Measurements from ENCODE around the gene TRPM3. TPM values are rescaled to one million over a fixed set of nuclear protein-coding genes. Genes with fewer than 3 reads are reported as not detected.
"Not testable (repeated sequence)": the region's sequence is repeated elsewhere in the genome, so short reads cannot be mapped to it uniquely, and the experiment has no call there.

TRPM3 gene
- polyA plus RNA-seq, 6 donors from 2014 or later = not detected

- ATAC-seq (ENCODE audit: low read depth in 2 of 2) (no peak), DNase-seq (no peak)
- no peak overlapping the region for H3K27ac Mint-ChIP-seq
- no peaks in the 10 kb centered on the region for H3K36me3 Mint-ChIP-seq
- H3K9me3 Mint-ChIP-seq = peaks cover 5 to 15% (median 6%) of the 10 kb centered on the region in 7 donors
- H3K4me3 Mint-ChIP-seq = no peak overlapping the region
- no peaks in the 10 kb centered on the region for H3K4me1 Mint-ChIP-seq
- peaks cover 7 to 9% (median 8%) of the 10 kb centered on the region in 3 donors for H3K27me3 Mint-ChIP-seq
These were observed 368.1 kb downstream of the TRPM3 start for GRCh38 chr9:70753311-70753710.

DNA sequence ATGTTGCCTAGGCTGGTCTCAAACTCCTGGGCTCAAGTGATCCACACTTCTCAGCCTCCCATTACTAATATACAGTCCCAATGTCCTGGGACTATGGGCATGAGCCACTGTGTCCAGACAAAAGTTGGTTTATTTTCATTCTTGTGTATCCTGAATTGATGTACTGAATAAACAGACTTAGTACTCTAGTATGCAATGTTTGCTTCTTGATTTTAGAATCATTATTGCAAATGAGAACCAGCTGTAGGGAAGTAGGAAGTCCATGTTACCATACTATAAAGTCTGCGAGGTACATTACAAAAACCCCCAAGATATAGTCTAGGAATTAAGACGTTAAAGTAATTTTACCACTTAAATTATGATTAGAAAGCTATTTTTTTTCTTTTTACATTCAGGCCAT is 372.4 kb downstream of the TRPM3 start:
- H3K4me1 Mint-ChIP-seq = no peaks in the 10 kb centered on the region
- H3K4me3 Mint-ChIP-seq = no peak overlapping the region
- ATAC-seq (ENCODE audit: low read depth in 2 of 2) (no peak), DNase-seq (no peak)
- peaks cover 0 to 10% (median 4%) of the 10 kb centered on the region in 7 donors for H3K9me3 Mint-ChIP-seq
- H3K27me3 Mint-ChIP-seq = peaks cover 0 to 9% (median 8%) of the 10 kb centered on the region in 3 donors
- H3K27ac Mint-ChIP-seq = no peak overlapping the region
- no peaks in the 10 kb centered on the region for H3K36me3 Mint-ChIP-seq

DNA sequence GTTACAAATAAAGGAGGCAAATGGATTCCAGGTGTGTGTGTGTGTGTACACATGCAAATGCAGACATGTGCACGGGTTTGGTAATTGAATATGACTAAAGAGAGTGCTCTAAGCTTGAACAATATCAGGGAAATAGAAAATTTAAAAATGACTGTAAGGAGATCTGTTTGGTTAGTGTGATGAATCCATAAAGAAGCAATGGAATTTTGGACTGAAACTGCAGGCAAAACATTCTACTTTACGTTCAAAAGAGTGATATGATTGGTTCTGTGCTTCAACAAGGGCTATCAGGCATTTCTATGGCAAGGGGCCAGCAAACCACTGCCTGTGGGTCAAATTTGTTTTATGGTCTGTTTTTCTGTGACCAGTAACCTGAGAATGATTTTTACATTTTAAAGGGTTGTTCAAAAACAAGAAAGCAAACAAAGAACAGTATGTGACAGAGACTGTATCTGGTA is 374.1 kb downstream of the TRPM3 start:
- ATAC-seq (ENCODE audit: low read depth in 2 of 2) (no peak), DNase-seq (no peak)
- Mint-ChIP-seq H3K27me3 (peaks cover 0 to 9% (median 8%) of the 10 kb centered on the region in 3 donors), H3K4me1 (no peaks in the 10 kb centered on the region), H3K9me3 (peaks cover 0 to 10% (median 2%) of the 10 kb centered on the region in 7 donors), H3K27ac (no peak overlapping the region), H3K4me3 (no peak overlapping the region), H3K36me3 (no peaks in the 10 kb centered on the region)

- Mint-ChIP-seq H3K4me3 (no peak overlapping the region), H3K27me3 (peaks cover 0 to 9% (median 8%) of the 10 kb centered on the region in 3 donors), H3K9me3 (peaks cover 0 to 10% (median 2%) of the 10 kb centered on the region in 7 donors), H3K27ac (no peak overlapping the region), H3K4me1 (no peaks in the 10 kb centered on the region), H3K36me3 (no peaks in the 10 kb centered on the region)
- DNase-seq (no peak), ATAC-seq (ENCODE audit: low read depth in 2 of 2) (no peak)
These were observed 374.7 kb downstream of the TRPM3 start for GRCh38 chr9:70746760-70747159.

DNA sequence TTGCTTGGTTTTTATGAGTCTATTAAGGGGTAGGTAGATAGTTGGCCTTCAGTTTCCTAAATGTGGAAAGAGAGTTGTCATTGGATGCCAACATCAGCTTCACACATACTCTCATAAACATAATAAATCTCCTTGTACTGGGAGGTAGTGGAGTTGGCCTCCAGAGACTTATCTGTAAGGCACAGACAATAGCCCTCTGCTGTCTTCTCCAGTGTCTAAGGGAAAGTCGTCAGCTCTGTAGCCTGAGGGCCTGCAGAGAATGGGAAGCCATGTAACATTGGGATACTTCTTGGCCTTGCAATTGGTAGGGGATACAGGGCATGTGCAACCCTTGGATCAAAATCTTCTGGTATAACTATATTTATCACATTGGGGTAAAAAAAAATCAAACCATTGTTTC is 375.1 kb downstream of the TRPM3 start:
- no peak for DNase-seq
- Mint-ChIP-seq H3K27me3 (peaks cover 0 to 9% (median 5%) of the 10 kb centered on the region in 3 donors), H3K4me3 (no peak overlapping the region), H3K4me1 (no peaks in the 10 kb centered on the region), H3K9me3 (peaks cover 0 to 6% (median 2%) of the 10 kb centered on the region in 7 donors), H3K27ac (no peak overlapping the region), H3K36me3 (no peaks in the 10 kb centered on the region)
- no peak for ATAC-seq (ENCODE audit: low read depth in 2 of 2)

DNA sequence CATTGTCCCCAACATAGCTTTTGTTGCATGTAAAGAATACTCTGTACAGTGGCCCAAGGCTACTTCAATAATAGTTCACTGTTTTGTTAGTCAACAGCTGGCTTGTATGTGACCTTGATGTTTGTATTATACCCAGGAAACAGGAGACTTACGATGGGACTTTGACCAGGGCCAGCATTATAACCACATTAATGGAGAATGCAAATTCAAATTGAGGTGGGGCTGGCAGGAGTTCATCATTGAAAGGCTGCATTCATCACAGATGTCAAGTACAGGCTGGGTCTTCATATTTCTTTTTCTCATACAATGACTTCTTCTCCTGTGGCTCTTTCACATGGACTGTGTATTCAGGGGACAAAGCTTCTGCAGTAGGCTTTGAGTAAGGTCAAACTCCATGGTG is 396.6 kb downstream of the TRPM3 start:
- not testable (repeated sequence) for H3K27me3 Mint-ChIP-seq; DNase-seq; ATAC-seq (ENCODE audit: low read depth in 2 of 2); H3K9me3 Mint-ChIP-seq; H3K4me1 Mint-ChIP-seq; H3K36me3 Mint-ChIP-seq; H3K27ac Mint-ChIP-seq; H3K4me3 Mint-ChIP-seq

GRCh38 chr9:70724025-70724424 is 397.4 kb downstream of the TRPM3 start:
- not testable (repeated sequence) for H3K4me3 Mint-ChIP-seq; H3K36me3 Mint-ChIP-seq; H3K27ac Mint-ChIP-seq; H3K4me1 Mint-ChIP-seq; ATAC-seq (ENCODE audit: low read depth in 2 of 2); H3K9me3 Mint-ChIP-seq; H3K27me3 Mint-ChIP-seq; DNase-seq

GRCh38 chr9:70706797-70707196 is 414.6 kb downstream of the TRPM3 start:
- H3K4me1 Mint-ChIP-seq; ATAC-seq (ENCODE audit: low read depth in 2 of 2); H3K36me3 Mint-ChIP-seq; H3K4me3 Mint-ChIP-seq; DNase-seq; H3K27ac Mint-ChIP-seq; H3K27me3 Mint-ChIP-seq; H3K9me3 Mint-ChIP-seq: not testable (repeated sequence)

DNA sequence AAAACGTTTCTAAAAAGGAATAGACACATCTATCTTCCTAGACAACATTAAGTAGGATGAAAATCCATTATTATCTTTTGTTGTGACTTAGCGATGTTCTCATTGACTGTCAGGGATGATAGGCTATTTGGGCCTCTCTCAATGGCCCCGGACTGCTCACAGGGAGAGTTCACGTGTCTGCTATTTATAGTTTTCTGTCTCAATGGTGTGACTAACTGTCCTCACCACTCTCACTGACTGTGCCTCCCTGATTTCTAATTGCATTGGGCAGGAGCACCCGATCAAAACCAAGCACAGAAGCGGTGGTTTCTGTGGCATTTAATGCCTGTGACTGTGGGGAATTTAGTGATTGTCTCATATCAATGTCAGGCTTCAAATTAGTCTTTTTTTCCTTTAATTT is 420.3 kb downstream of the TRPM3 start:
- DNase-seq = no peak
- Mint-ChIP-seq H3K36me3 (no peaks in the 10 kb centered on the region), H3K4me1 (no peaks in the 10 kb centered on the region), H3K9me3 (no peaks in the 10 kb centered on the region), H3K27me3 (peaks cover 0 to 6% (median 0%) of the 10 kb centered on the region in 3 donors), H3K27ac (no peak overlapping the region), H3K4me3 (no peak overlapping the region)
- no peak for ATAC-seq (ENCODE audit: low read depth in 2 of 2)

DNA sequence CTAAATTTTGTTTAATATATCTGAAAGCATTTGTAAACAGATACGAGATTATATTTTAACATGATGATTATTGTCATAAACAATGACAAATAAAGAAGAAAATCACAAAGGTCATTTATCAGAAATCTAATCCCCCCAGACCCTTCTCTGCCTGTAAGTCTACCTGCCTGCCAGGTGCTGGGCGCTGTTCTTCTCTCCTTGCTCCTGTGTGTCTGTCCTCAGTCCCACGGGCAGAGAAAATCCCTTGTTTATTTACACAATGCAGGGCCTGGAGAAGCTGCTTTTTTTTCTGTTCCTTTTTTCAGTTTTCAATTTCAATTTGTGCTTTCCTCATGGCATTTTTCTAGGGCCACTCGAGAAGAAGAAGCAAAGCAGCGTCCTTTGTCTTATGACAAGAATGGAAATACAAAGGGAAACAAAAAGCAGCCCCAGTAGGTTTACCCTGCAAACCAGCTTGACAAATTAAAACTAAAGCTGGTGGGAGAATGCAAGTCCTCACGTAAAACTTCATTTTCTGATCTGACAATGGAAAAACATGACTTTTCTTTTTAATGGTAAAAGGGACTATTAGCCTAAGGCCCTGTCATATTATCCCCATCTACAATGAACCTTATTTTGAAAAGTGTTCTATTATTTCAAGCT is 424.6 kb downstream of the TRPM3 start:
- H3K4me1 Mint-ChIP-seq = no peaks in the 10 kb centered on the region
- no peak overlapping the region for H3K27ac Mint-ChIP-seq
- H3K27me3 Mint-ChIP-seq = peaks cover 0 to 6% (median 3%) of the 10 kb centered on the region in 3 donors
- H3K4me3 Mint-ChIP-seq = no peak overlapping the region
- no peak for DNase-seq
- H3K36me3 Mint-ChIP-seq = no peaks in the 10 kb centered on the region
- no peak for ATAC-seq (ENCODE audit: low read depth in 2 of 2)
- H3K9me3 Mint-ChIP-seq = peaks cover 0 to 5% (median 0%) of the 10 kb centered on the region in 7 donors

DNA sequence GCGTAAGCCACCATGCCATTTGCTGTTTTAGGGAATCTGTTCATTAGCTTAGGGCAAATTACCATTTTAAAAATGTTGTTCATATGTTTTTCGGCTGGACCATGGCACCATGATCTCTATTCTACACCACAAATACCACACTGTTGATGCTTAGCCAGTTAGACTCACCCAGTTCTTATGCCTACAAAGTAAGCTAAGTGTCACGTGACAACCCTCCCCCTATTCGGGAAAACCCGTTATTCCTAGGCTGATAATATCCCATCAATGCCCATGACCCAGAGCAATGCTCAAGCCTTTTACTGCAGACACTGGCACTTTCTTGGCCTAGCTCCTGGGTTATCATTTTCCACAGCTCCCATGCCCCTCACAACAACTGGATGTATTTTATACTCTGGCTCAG is 426.7 kb downstream of the TRPM3 start:
- Mint-ChIP-seq H3K36me3 (no peaks in the 10 kb centered on the region), H3K4me1 (no peaks in the 10 kb centered on the region), H3K4me3 (no peak overlapping the region), H3K9me3 (peaks cover 0 to 6% (median 0%) of the 10 kb centered on the region in 7 donors), H3K27me3 (peaks cover 0 to 6% (median 5%) of the 10 kb centered on the region in 3 donors), H3K27ac (no peak overlapping the region)
- ATAC-seq (ENCODE audit: low read depth in 2 of 2) = no peak
- DNase-seq = no peak

GRCh38 chr9:70693186-70693585 is 428.2 kb downstream of the TRPM3 start:
- DNase-seq (no peak), ATAC-seq (ENCODE audit: low read depth in 2 of 2) (no peak)
- Mint-ChIP-seq H3K27me3 (peaks cover under 1 to 13% (median 9%) of the 10 kb centered on the region in 3 donors), H3K27ac (no peak overlapping the region), H3K4me3 (no peak overlapping the region), H3K36me3 (no peaks in the 10 kb centered on the region), H3K4me1 (no peaks in the 10 kb centered on the region), H3K9me3 (peaks cover 0 to 6% (median 0%) of the 10 kb centered on the region in 7 donors)

- peaks cover 4 to 18% (median 16%) of the 10 kb centered on the region in 3 donors for H3K27me3 Mint-ChIP-seq
- H3K9me3 Mint-ChIP-seq = peaks cover 0 to 6% (median 0%) of the 10 kb centered on the region in 7 donors
- H3K4me1 Mint-ChIP-seq = no peaks in the 10 kb centered on the region
- ATAC-seq (ENCODE audit: low read depth in 2 of 2) (no peak), DNase-seq (no peak)
- no peak overlapping the region for H3K4me3 Mint-ChIP-seq
- H3K27ac Mint-ChIP-seq = no peak overlapping the region
- H3K36me3 Mint-ChIP-seq = no peaks in the 10 kb centered on the region
These were observed 429.0 kb downstream of the TRPM3 start for GRCh38 chr9:70692431-70692830.

- H3K27ac Mint-ChIP-seq = no peak overlapping the region
- H3K36me3 Mint-ChIP-seq = no peaks in the 10 kb centered on the region
- peaks cover 0 to 2% (median 0%) of the 10 kb centered on the region in 7 donors for H3K9me3 Mint-ChIP-seq
- H3K4me1 Mint-ChIP-seq = no peaks in the 10 kb centered on the region
- peaks cover 4 to 18% (median 18%) of the 10 kb centered on the region in 3 donors for H3K27me3 Mint-ChIP-seq
- DNase-seq (no peak), ATAC-seq (ENCODE audit: low read depth in 2 of 2) (no peak)
- H3K4me3 Mint-ChIP-seq = no peak overlapping the region
These were observed 432.7 kb downstream of the TRPM3 start for GRCh38 chr9:70688704-70689103.
